Neural progenitor cell (in vitro differentiated cells): ENCODE measurements around the gene SMIM29. TPM values are rescaled to one million over a fixed set of nuclear protein-coding genes. Genes with fewer than 3 reads are reported as not detected.

Source experiments
- DNase-seq: peaks from one replicate; pipeline ENCODE4 v3.0.0-alpha.2; 2016; ENCODE audit warnings: low spot score
- H2AFZ ChIP-seq: fragments of 200-600 bp; sonication (generic); replicated peaks from 2 replicates; pipeline ENCODE4 v1.6.1; 2016; ENCODE audit warnings: antibody characterized with exemption
- H3F3A ChIP-seq: fragments of 200-600 bp; sonication (generic); 2 replicates; pipeline ENCODE4 v1.6.1; 2016; ENCODE audit warnings: antibody characterized with exemption, low read depth
- H3K27ac ChIP-seq: fragments of 200-600 bp; sonication (generic); 2 replicates; pipeline ENCODE4 v1.5.1; 2016; ENCODE audit warnings: mild to moderate bottlenecking
- H3K27me3 ChIP-seq: fragments of 200-600 bp; sonication (generic); 2 replicates; pipeline ENCODE4 v1.6.1; 2016; ENCODE audit warnings: mild to moderate bottlenecking, moderate library complexity
- H3K36me3 ChIP-seq: fragments of 200-600 bp; sonication (generic); 2 replicates; pipeline ENCODE4 v1.5.1; 2016
- H3K4me1 ChIP-seq: fragments of 200-600 bp; sonication (generic); 2 replicates; pipeline ENCODE4 v1.6.1; 2016; ENCODE audit warnings: mixed run types
- H3K4me2 ChIP-seq: fragments of 200-600 bp; sonication (generic); 2 replicates; pipeline ENCODE4 v1.6.1; 2016
- H3K4me3 ChIP-seq: fragments of 200-600 bp; sonication (generic); 2 replicates; pipeline ENCODE4 v1.5.1; 2016
- H3K79me2 ChIP-seq: fragments of 200-600 bp; sonication (generic); 2 replicates; pipeline ENCODE4 v1.6.1; 2016; ENCODE audit warnings: low read depth
- H3K9ac ChIP-seq: fragments of 200-600 bp; sonication (generic); 2 replicates; pipeline ENCODE4 v1.6.1; 2016
- H3K9me3 ChIP-seq: fragments of 200-600 bp; sonication (generic); 2 replicates; pipeline ENCODE4 v1.5.1; 2016; ENCODE audit warnings: low read depth
- H4K20me1 ChIP-seq: fragments of 200-600 bp; sonication (generic); 2 replicates; pipeline ENCODE4 v1.6.1; 2016; ENCODE audit warnings: low read depth
- H3K27ac Mint-ChIP-seq: 3 replicates; pipeline ENCODE4 v1.8.0; 2021; ENCODE audit warnings: mixed read lengths
- H3K27me3 Mint-ChIP-seq: 2 replicates; pipeline ENCODE4 v1.8.0; 2022; ENCODE audit warnings: low read depth, mild to moderate bottlenecking, inconsistent platforms, moderate library complexity, mixed read lengths; ENCODE audit not compliant: insufficient read depth
- H3K36me3 Mint-ChIP-seq: 3 replicates; pipeline ENCODE4 v1.8.0; 2021; ENCODE audit warnings: mixed read lengths
- H3K4me1 Mint-ChIP-seq: 3 replicates; pipeline ENCODE4 v1.8.0; 2021; ENCODE audit warnings: mixed read lengths
- H3K4me3 Mint-ChIP-seq: 3 replicates; pipeline ENCODE4 v1.8.0; 2021; ENCODE audit warnings: mild to moderate bottlenecking, moderate library complexity, mixed read lengths
- H3K9me3 Mint-ChIP-seq: 3 replicates; pipeline ENCODE4 v1.8.0; 2020; ENCODE audit warnings: mixed read lengths
- EZH2 ChIP-seq: fragments of 200-600 bp; sonication (generic); IDR thresholded peaks from 2 replicates; pipeline ENCODE4 v1.6.1; 2017; ENCODE audit warnings: antibody characterized with exemption, mild to moderate bottlenecking, moderate library complexity
- EZH2phosphoT487 ChIP-seq: fragments of 200-600 bp; sonication (generic); IDR thresholded peaks from 2 replicates; pipeline ENCODE4 v1.6.1; 2017; ENCODE audit warnings: antibody characterized with exemption
- total RNA-seq: library from RNA; depleted of rRNA; stranded (reverse); fragments of >200 nt; gene quantifications from 2 replicates; pipeline ENCODE4 v1.2.3, GENCODE V29; 2015; ENCODE audit warnings: low replicate concordance
- TF ChIP-seq, protein P1 (sequence below): fragments of 200-600 bp; sonication (generic); IDR thresholded peaks from 2 replicates; pipeline ENCODE4 v1.5.1; 2017; ENCODE audit warnings: antibody characterized with exemption, mild to moderate bottlenecking

The SMIM29 gene
- total RNA-seq, 1 donor from 2014 or later: 2.4 TPM

DNA sequence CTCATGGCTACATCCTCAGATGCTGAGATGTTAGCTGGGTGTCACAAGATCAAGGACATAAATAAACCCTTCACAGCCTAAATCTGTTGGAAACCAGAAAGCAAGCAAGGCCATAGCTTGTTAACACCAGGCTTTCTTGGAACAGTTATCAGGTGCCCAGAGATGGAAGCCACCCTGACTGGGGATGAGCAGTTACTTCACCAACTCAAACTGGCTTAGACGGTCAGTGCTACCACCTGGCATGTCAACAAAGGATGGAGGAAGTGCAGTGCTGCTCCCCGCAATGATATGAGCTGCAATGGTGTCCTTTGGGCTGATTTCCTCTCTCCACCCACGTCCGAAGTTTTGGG is 28.9 kb upstream of the SMIM29 start:
- H3K79me2 ChIP-seq: no peaks in the 10 kb centered on the region
- H3K4me3 ChIP-seq: no peak overlapping the region
- H2AFZ ChIP-seq: no peak overlapping the region
- no peaks in the 10 kb centered on the region for H3K9me3 ChIP-seq
- H3K27ac Mint-ChIP-seq: no peak overlapping the region
- peaks cover 8% of the 10 kb centered on the region for H3K36me3 Mint-ChIP-seq
- no peak overlapping the region for H3K27ac ChIP-seq
- H3F3A ChIP-seq: no peaks in the 10 kb centered on the region
- H3K9ac ChIP-seq: no peak overlapping the region
- peaks cover 15% of the 10 kb centered on the region for H3K4me1 Mint-ChIP-seq
- H3K27me3 Mint-ChIP-seq: peaks cover 6% of the 10 kb centered on the region
- no peaks in the 10 kb centered on the region for H3K4me1 ChIP-seq
- H3K4me3 Mint-ChIP-seq: no peak overlapping the region
- DNase-seq: no peak
- H3K9me3 Mint-ChIP-seq: no peaks in the 10 kb centered on the region
- H3K4me2 ChIP-seq: no peak overlapping the region
- H4K20me1 ChIP-seq: peaks cover 4% of the 10 kb centered on the region
- no peak for TF ChIP-seq EZH2phosphoT487
- TF ChIP-seq EZH2: no peak
- TF ChIP-seq, protein P1, sequence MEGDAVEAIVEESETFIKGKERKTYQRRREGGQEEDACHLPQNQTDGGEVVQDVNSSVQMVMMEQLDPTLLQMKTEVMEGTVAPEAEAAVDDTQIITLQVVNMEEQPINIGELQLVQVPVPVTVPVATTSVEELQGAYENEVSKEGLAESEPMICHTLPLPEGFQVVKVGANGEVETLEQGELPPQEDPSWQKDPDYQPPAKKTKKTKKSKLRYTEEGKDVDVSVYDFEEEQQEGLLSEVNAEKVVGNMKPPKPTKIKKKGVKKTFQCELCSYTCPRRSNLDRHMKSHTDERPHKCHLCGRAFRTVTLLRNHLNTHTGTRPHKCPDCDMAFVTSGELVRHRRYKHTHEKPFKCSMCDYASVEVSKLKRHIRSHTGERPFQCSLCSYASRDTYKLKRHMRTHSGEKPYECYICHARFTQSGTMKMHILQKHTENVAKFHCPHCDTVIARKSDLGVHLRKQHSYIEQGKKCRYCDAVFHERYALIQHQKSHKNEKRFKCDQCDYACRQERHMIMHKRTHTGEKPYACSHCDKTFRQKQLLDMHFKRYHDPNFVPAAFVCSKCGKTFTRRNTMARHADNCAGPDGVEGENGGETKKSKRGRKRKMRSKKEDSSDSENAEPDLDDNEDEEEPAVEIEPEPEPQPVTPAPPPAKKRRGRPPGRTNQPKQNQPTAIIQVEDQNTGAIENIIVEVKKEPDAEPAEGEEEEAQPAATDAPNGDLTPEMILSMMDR: no peak
- no peaks in the 10 kb centered on the region for H3K36me3 ChIP-seq
- no peaks in the 10 kb centered on the region for H3K27me3 ChIP-seq

- no peaks in the 10 kb centered on the region for H3K9me3 ChIP-seq
- Mint-ChIP-seq H3K36me3 (peaks cover 7% of the 10 kb centered on the region), H3K27me3 (peaks cover 8% of the 10 kb centered on the region), H3K4me1 (peaks cover 17% of the 10 kb centered on the region), H3K9me3 (no peaks in the 10 kb centered on the region), H3K27ac (peak overlapping the region; percentile 36), H3K4me3 (no peak overlapping the region)
- DNase-seq: no peak
- H3K27ac ChIP-seq: no peak overlapping the region
- no peak overlapping the region for H3K4me3 ChIP-seq
- no peaks in the 10 kb centered on the region for H3F3A ChIP-seq
- no peak overlapping the region for H3K9ac ChIP-seq
- no peaks in the 10 kb centered on the region for H3K36me3 ChIP-seq
- H3K4me2 ChIP-seq: no peak overlapping the region
- H4K20me1 ChIP-seq: peaks cover 4% of the 10 kb centered on the region
- H3K4me1 ChIP-seq: no peaks in the 10 kb centered on the region
- H2AFZ ChIP-seq: no peak overlapping the region
- no peaks in the 10 kb centered on the region for H3K79me2 ChIP-seq
- no peaks in the 10 kb centered on the region for H3K27me3 ChIP-seq
- TF ChIP-seq, protein P1: no peak
- TF ChIP-seq EZH2: no peak
- TF ChIP-seq EZH2phosphoT487: no peak
Observed at GRCh38 chr6:34276881-34277762, 28.3 kb upstream of the SMIM29 start.

DNA sequence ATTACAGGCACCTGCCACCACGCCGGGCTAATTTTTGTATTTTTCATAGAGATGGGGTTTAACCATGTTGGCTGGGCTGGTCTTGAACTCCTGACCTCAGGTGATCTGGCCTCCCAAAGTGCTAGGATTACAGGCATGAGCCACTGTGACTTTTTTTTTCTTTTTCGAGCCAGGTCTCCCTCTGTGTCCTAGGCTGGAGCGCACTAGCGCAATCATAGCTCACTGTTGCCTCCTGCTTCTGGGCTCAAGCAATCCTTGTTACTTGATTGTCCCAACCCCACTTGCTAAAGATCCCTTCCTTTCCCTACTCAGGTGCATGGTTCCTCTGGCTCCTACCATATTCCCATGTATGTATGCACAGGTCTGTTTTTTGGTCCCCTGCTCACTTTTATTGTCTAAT is 27.4 kb upstream of the SMIM29 start:
- no peak overlapping the region for H2AFZ ChIP-seq

More for the DNA sequence above, 27.4 kb upstream of the SMIM29 start:
- TF ChIP-seq EZH2: no peak
- no peaks in the 10 kb centered on the region for H3K4me1 ChIP-seq
- no peak for DNase-seq
- no peaks in the 10 kb centered on the region for H3K9me3 Mint-ChIP-seq
- no peak overlapping the region for H3K4me2 ChIP-seq
- no peaks in the 10 kb centered on the region for H3K36me3 ChIP-seq
- peak overlapping the region; percentile 1 for H3K4me3 Mint-ChIP-seq
- H3K27ac Mint-ChIP-seq: no peak overlapping the region
- no peaks in the 10 kb centered on the region for H3F3A ChIP-seq
- peaks cover 18% of the 10 kb centered on the region for H3K4me1 Mint-ChIP-seq
- H4K20me1 ChIP-seq: peaks cover 4% of the 10 kb centered on the region
- H3K27ac ChIP-seq: no peak overlapping the region
- peaks cover 7% of the 10 kb centered on the region for H3K36me3 Mint-ChIP-seq
- H3K27me3 ChIP-seq: no peaks in the 10 kb centered on the region
- H3K79me2 ChIP-seq: no peaks in the 10 kb centered on the region
- H3K27me3 Mint-ChIP-seq: peaks cover 8% of the 10 kb centered on the region
- no peak overlapping the region for H3K9ac ChIP-seq
- H3K4me3 ChIP-seq: no peak overlapping the region
- H3K9me3 ChIP-seq: no peaks in the 10 kb centered on the region
